H1 (cell line): ENCODE results near the gene CACNA1C.

ENCODE experiments used
- ATF2 ChIP-seq: IDR thresholded peaks from 2 replicates; pipeline ENCODE4 v1.6.1; 2012; ENCODE audit warnings: low read length, inconsistent platforms
- BCL11A ChIP-seq, 2 experiments: IDR thresholded peaks; one replicate each; pipeline ENCODE4 v1.6.1; 2011; ENCODE audit warnings: low read depth in 2 of 2, low read length in 2 of 2, mild to moderate bottlenecking in 2 of 2
- CREB1 ChIP-seq: IDR thresholded peaks from 2 replicates; pipeline ENCODE4 v1.6.1; 2012; ENCODE audit warnings: inconsistent platforms
- EGR1 ChIP-seq: IDR thresholded peaks from 2 replicates; pipeline ENCODE4 v1.6.1; 2011; ENCODE audit warnings: low read depth, low read length, borderline replicate concordance
- EP300 ChIP-seq, 2 experiments: IDR thresholded peaks; 1 replicate in 1 of 2; 2 replicates in 1 of 2; pipeline ENCODE4 v1.6.1; 2011 to 2012; ENCODE audit warnings: low read depth in 2 of 2, low read length in 2 of 2, mild to moderate bottlenecking in 2 of 2, borderline replicate concordance in 1 of 2, inconsistent platforms in 1 of 2, moderate library complexity in 1 of 2
- FOSL1 ChIP-seq: IDR thresholded peaks from 2 replicates; pipeline ENCODE4 v1.6.1; 2011; ENCODE audit warnings: mild to moderate bottlenecking, low read depth, low read length, moderate library complexity; ENCODE audit not compliant: insufficient read depth
- JUN ChIP-seq: IDR thresholded peaks from 2 replicates; pipeline ENCODE4 v1.6.1; 2011; ENCODE audit warnings: low read depth, mild to moderate bottlenecking, improper control_type of control experiment, low read length
- KDM5A ChIP-seq: fragments of 200-600 bp; IDR thresholded peaks from 2 replicates; pipeline ENCODE4 v1.7.1; 2012; ENCODE audit warnings: mild to moderate bottlenecking, low read length, inconsistent platforms, mixed read lengths
- PHF8 ChIP-seq: fragments of 200-600 bp; sonication (generic); conservative IDR thresholded peaks from 2 replicates; pipeline ENCODE4 v1.7.1; 2012; ENCODE audit warnings: low read depth, mild to moderate bottlenecking, inconsistent platforms, low read length, moderate library complexity
- POLR2A ChIP-seq, 2 experiments: IDR thresholded peaks; 1 replicate in 1 of 2; 2 replicates in 1 of 2; pipeline ENCODE4 v1.6.1; 2011; ENCODE audit warnings: low read depth in 2 of 2, low read length in 2 of 2, mild to moderate bottlenecking in 2 of 2; ENCODE audit errors: control extremely low read depth in 1 of 2
- POLR2AphosphoS5 ChIP-seq: IDR thresholded peaks from 2 replicates; pipeline ENCODE4 v1.6.1; 2011; ENCODE audit warnings: low read depth, low read length
- RXRA ChIP-seq: IDR thresholded peaks from 2 replicates; pipeline ENCODE4 v1.6.1; 2011; ENCODE audit warnings: low read depth, mild to moderate bottlenecking, low read length, moderate library complexity; ENCODE audit not compliant: insufficient read depth
- TF ChIP-seq, protein P1 (sequence below), 3 experiments: IDR thresholded peaks; 1 replicate in 2 of 3; 2 replicates in 1 of 3; pipeline versions ENCODE4 v1.5.1 to v1.6.1; 2011; ENCODE audit warnings: low read length in 3 of 3, mild to moderate bottlenecking in 3 of 3, inconsistent platforms in 2 of 3, low read depth in 1 of 3, moderate library complexity in 1 of 3; ENCODE audit not compliant: insufficient read depth in 1 of 3; ENCODE audit errors: control extremely low read depth in 1 of 3

DNA sequence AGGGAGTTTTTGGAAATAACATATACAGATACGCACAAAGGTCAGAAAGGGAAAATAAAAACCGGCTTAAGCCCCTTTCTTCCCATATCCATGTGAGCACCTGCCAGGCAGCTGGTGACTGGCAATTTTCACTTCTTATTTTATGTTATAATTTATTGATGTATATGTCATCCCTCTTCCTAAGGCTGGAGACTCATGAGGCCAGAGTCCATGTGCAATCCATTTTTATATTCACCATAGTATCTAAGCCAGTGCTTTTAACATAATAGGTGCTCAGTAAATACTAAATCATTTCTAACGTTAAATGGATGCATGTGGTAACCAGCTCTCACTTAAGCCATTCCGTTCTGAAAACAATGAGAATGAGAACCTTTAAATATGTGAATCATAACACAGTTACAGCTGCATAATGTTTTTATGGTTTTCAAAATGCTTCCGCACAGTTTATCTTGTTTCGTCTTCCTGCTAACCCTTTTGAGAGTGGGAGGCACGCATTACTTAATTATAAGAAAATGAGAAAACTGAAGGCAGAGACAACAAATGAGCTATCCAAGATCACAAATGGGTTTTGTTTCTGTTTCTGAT is 178.3 kb downstream of the CACNA1C start:
- TF ChIP-seq RXRA (no peak), POLR2AphosphoS5 (no peak), KDM5A (no peak), FOSL1 (no peak), JUN (no peak), ATF2 (no peak), EP300 (IDR thresholded peaks at IDR 0.05; ENCODE audit: borderline replicate concordance in 1 of 2, low read depth in 2 of 2, low read length in 2 of 2) (no peak), POLR2A (IDR thresholded peaks at IDR 0.05; ENCODE audit: control extremely low read depth in 1 of 2, low read depth in 2 of 2, low read length in 2 of 2) (no peak), PHF8 (no peak), CREB1 (no peak), EGR1 (no peak), BCL11A (IDR thresholded peaks at IDR 0.05; ENCODE audit: low read depth in 2 of 2, low read length in 2 of 2) (no peak)
- TF ChIP-seq, protein P1, sequence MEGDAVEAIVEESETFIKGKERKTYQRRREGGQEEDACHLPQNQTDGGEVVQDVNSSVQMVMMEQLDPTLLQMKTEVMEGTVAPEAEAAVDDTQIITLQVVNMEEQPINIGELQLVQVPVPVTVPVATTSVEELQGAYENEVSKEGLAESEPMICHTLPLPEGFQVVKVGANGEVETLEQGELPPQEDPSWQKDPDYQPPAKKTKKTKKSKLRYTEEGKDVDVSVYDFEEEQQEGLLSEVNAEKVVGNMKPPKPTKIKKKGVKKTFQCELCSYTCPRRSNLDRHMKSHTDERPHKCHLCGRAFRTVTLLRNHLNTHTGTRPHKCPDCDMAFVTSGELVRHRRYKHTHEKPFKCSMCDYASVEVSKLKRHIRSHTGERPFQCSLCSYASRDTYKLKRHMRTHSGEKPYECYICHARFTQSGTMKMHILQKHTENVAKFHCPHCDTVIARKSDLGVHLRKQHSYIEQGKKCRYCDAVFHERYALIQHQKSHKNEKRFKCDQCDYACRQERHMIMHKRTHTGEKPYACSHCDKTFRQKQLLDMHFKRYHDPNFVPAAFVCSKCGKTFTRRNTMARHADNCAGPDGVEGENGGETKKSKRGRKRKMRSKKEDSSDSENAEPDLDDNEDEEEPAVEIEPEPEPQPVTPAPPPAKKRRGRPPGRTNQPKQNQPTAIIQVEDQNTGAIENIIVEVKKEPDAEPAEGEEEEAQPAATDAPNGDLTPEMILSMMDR (IDR thresholded peaks at IDR 0.05; ENCODE audit: control extremely low read depth in 1 of 3, insufficient read depth in 1 of 3, low read depth in 1 of 3, low read length in 3 of 3), result no peak
